ENCODE results near the gene ADTRP. TPM values are rescaled to one million over a fixed set of nuclear protein-coding genes. Genes with fewer than 3 reads are reported as not detected.
"Not testable (repeated sequence)": the region's sequence is repeated elsewhere in the genome, so short reads cannot be mapped to it uniquely, and the experiment has no call there.

The ADTRP gene
- total RNA-seq, 1 donor from 2014 or later, result 1.4 TPM

DNA sequence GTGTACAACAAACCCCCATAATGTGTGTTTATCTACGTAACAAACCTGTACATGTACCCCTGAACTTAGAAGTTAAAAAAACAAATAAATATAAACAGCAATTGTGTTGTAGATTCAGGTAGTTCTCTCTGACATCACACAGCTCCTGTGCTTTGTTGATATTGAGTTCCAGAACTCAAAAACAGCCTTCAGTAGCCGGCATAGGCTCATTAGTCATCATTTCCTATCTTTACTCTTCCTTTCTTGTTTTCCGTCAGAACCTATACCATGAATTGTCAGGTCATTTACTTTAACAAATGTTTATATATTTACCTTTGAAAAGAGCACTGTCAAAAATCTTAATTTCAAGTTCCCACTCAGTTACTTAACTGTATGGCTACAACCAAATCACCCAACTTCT lies 88.8 kb downstream of the ADTRP start:
- DNase-seq (ENCODE audit: extremely low spot score, unreplicated experiment), result no peak
- Mint-ChIP-seq H3K9me3 (peaks cover 9% of the 10 kb centered on the region), H3K36me3 (no peaks in the 10 kb centered on the region), H3K4me1 (ENCODE audit: unreplicated experiment) (peaks cover 33% of the 10 kb centered on the region), H3K27me3 (no peaks in the 10 kb centered on the region), H3K4me3 (no peak overlapping the region), H3K27ac (no peak overlapping the region)
- TF ChIP-seq, protein P1, sequence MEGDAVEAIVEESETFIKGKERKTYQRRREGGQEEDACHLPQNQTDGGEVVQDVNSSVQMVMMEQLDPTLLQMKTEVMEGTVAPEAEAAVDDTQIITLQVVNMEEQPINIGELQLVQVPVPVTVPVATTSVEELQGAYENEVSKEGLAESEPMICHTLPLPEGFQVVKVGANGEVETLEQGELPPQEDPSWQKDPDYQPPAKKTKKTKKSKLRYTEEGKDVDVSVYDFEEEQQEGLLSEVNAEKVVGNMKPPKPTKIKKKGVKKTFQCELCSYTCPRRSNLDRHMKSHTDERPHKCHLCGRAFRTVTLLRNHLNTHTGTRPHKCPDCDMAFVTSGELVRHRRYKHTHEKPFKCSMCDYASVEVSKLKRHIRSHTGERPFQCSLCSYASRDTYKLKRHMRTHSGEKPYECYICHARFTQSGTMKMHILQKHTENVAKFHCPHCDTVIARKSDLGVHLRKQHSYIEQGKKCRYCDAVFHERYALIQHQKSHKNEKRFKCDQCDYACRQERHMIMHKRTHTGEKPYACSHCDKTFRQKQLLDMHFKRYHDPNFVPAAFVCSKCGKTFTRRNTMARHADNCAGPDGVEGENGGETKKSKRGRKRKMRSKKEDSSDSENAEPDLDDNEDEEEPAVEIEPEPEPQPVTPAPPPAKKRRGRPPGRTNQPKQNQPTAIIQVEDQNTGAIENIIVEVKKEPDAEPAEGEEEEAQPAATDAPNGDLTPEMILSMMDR (conservative IDR thresholded peaks at IDR 0.05), result no peak

DNA sequence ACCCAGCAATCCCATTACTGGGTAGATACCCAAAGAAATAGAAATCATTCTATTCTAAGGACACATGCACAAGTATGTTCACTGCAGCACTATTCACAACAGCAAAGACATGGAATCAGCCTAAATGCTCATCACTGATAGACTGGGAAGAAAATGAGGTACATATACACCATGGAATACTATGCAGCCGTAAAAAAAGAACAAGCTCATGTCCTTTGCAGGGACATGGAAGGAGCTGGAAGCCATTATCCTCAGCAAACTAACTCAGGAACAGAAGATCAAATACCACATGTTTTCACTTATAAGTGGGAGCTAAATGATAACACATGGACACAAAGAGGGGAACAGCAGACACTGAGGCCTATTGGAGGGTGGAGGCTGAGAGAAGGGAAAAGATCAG lies 89.2 kb downstream of the ADTRP start:
- H3K27ac Mint-ChIP-seq; H3K9me3 Mint-ChIP-seq; H3K36me3 Mint-ChIP-seq; DNase-seq (ENCODE audit: extremely low spot score, unreplicated experiment); H3K4me3 Mint-ChIP-seq; H3K27me3 Mint-ChIP-seq: not testable (repeated sequence)
- peaks cover 33% of the 10 kb centered on the region for H3K4me1 Mint-ChIP-seq (ENCODE audit: unreplicated experiment)

DNA sequence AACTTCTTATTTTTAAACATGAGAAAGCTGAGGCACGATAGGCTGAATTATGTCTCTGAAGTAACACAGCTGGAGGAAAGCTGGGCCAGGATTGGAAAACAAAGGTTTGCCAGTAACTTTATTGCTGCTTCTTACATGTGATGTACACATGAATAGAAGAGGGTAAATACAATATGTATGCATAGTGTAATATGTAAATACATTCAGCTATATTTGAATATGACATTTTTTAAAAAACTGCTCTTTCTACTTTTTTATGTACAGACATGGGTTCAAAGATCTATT lies 90.2 kb downstream of the ADTRP start:
- Mint-ChIP-seq H3K27ac (no peak overlapping the region), H3K27me3 (no peaks in the 10 kb centered on the region), H3K36me3 (no peaks in the 10 kb centered on the region), H3K9me3 (peaks cover 9% of the 10 kb centered on the region), H3K4me1 (ENCODE audit: unreplicated experiment) (peaks cover 33% of the 10 kb centered on the region), H3K4me3 (no peak overlapping the region)
- TF ChIP-seq, protein P1 (conservative IDR thresholded peaks at IDR 0.05), result no peak
- no peak for DNase-seq (ENCODE audit: extremely low spot score, unreplicated experiment)

DNA sequence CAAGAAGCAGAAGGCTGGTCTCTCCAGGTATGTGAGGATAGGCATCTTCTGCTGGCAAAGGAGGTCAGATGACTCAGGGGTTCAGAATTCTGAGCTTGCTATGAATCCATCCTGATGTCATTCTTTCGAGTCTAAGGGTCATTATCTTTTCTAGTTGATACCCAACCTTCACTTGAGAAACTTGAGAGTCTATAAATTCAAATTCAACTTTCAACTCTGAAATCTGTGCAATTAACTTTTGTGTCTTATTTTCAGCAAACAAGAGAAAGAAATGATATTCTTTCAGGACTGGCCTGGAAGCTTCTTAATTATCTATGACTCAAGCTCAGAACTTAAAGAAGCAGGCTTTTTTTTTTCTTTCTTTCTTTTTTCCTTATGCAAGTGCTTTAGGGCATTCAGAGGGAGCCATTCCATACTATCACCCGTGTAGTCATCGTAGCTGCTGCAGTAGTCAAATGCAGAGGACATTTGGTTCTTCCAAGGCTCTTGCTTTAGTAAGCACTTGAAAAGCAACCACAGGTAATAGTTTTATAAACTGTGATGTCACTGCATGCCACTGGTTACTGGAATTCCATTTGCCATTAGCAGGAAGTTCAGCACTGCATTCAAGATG lies 93.0 kb downstream of the ADTRP start:
- no peak for DNase-seq (ENCODE audit: extremely low spot score, unreplicated experiment)
- TF ChIP-seq, protein P1 (conservative IDR thresholded peaks at IDR 0.05), result no peak
- H3K27me3 Mint-ChIP-seq, result no peaks in the 10 kb centered on the region
- H3K4me3 Mint-ChIP-seq, result no peak overlapping the region
- H3K9me3 Mint-ChIP-seq, result peaks cover 14% of the 10 kb centered on the region
- H3K27ac Mint-ChIP-seq, result peak overlapping the region; percentile 89
- H3K4me1 Mint-ChIP-seq (ENCODE audit: unreplicated experiment), result peaks cover 26% of the 10 kb centered on the region
- peaks cover 3% of the 10 kb centered on the region for H3K36me3 Mint-ChIP-seq

DNA sequence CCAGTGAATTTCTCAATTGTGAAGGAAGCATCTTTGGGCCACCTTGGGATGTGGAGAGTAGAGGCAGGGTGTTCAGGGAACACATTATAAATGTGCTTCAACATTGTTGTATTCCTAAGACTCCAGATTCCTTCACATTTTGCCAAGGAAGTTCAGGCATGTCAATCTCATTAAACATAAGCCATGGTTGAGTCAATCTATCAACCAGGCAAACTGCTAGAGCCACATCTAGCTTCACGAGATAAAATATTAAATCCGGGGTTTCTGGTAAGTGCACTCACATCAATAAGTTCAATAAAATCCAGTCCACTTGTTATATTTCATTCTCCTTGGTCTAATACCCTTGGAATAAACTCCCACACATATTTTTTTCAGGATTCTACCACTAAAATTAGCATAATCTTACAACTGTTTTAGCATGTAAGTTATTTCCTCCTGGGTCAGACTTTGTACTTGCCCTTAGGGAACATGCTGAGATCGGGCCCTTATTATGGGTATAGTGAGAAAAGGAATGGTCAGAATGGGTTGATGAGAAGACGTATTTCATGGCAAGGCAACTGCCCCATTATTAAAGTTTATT lies 93.6 kb downstream of the ADTRP start:
- Mint-ChIP-seq H3K4me1 (ENCODE audit: unreplicated experiment) (peaks cover 26% of the 10 kb centered on the region), H3K4me3 (no peak overlapping the region), H3K27me3 (no peaks in the 10 kb centered on the region), H3K27ac (peak overlapping the region; percentile 89), H3K9me3 (peaks cover 18% of the 10 kb centered on the region), H3K36me3 (peaks cover 3% of the 10 kb centered on the region)
- TF ChIP-seq, protein P1 (conservative IDR thresholded peaks at IDR 0.05), result no peak
- no peak for DNase-seq (ENCODE audit: extremely low spot score, unreplicated experiment)

DNA sequence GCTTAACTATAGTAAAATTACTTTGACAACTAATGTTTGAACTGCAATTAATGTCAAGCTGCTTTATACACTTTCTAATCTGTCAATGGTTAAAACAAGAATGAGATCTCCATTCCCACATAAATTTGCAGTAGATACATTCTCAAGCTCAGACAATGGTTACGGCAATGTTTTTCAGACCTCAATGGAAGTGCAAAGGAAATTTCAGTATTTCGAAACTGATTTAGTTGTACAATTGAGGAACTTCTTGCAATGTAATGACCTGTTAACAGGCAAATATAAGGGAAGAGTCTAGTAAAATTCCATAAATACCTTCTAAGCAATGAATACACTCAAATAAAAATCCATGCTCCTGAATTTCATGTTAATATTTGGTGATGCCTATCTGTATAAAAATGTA lies 94.7 kb downstream of the ADTRP start:
- no peak overlapping the region for H3K4me3 Mint-ChIP-seq
- TF ChIP-seq, protein P1 (conservative IDR thresholded peaks at IDR 0.05), result no peak
- H3K27ac Mint-ChIP-seq, result no peak overlapping the region
- H3K27me3 Mint-ChIP-seq, result no peaks in the 10 kb centered on the region
- peaks cover 3% of the 10 kb centered on the region for H3K36me3 Mint-ChIP-seq
- H3K9me3 Mint-ChIP-seq, result peaks cover 17% of the 10 kb centered on the region
- DNase-seq (ENCODE audit: extremely low spot score, unreplicated experiment), result no peak
- peaks cover 26% of the 10 kb centered on the region for H3K4me1 Mint-ChIP-seq (ENCODE audit: unreplicated experiment)

All from type B pancreatic cell (in vitro differentiated cells).